ENCODE data around the gene RNF225. TPM values are rescaled to one million over a fixed set of nuclear protein-coding genes. Genes with fewer than 3 reads are reported as not detected.

The RNF225 gene
- total and polyA plus RNA-seq, 9 of the 15 experiments (the other 6 are each of a cell fraction or from before 2014, with no cell fraction given), result 0.33 TPM; not detected in 8

- TF ChIP-seq DACH1 (IDR thresholded peaks at IDR 0.05; ENCODE audit: partially characterized antibody) (peak; percentile 42), CCNT2 (IDR thresholded peaks at IDR 0.05; ENCODE audit: borderline replicate concordance, extremely low read depth, insufficient read length, low read depth, low read length) (peak; percentile 80), ZNF184 (CRISPR knock-in tag; IDR thresholded peaks at IDR 0.05) (no peak), L3MBTL2 (IDR thresholded peaks at IDR 0.05) (peak; percentile 93), RCOR1 (IDR thresholded peaks at IDR 0.05; ENCODE audit: borderline replicate concordance in 1 of 2, low read depth in 2 of 2, low read length in 2 of 2) (peak in 1 of 2 experiments; percentile 39; a peak in 1 of 4 replicates), ZNF444 (CRISPR knock-in tag; IDR thresholded peaks at IDR 0.05) (no peak), ZNF121 (CRISPR knock-in tag; conservative IDR thresholded peaks at IDR 0.05) (no peak), DMBX1 (CRISPR knock-in tag; IDR thresholded peaks at IDR 0.05; ENCODE audit: borderline replicate concordance) (peak; percentile 75; the same call in 1 of the 2 replicates), NRF1 (conservative IDR thresholded peaks at IDR 0.05 in 1 of 2, IDR thresholded peaks at IDR 0.05 in 1 of 2) (peak; percentile 87 to 89), HMGXB4 (CRISPR knock-in tag; IDR thresholded peaks at IDR 0.05) (peak; percentile 92; the same call in 1 of the 2 replicates), ZNF449 (CRISPR knock-in tag; IDR thresholded peaks at IDR 0.05) (no peak), MCM7 (IDR thresholded peaks at IDR 0.05) (no peak), ELK3 (CRISPR knock-in tag; IDR thresholded peaks at IDR 0.05) (no peak), E2F6 (IDR thresholded peaks at IDR 0.05; ENCODE audit: borderline replicate concordance in 1 of 2, extremely low read depth in 1 of 2, insufficient read depth in 1 of 2, insufficient read length in 1 of 2, low read depth in 1 of 2, low read length in 1 of 2, poor library complexity in 1 of 2, severe bottlenecking in 1 of 2) (peak; percentile 87 to 96), ATF4 (CRISPR knock-in tag; IDR thresholded peaks at IDR 0.05) (peak; percentile 2; the same call in 1 of the 2 replicates), RBM34 (IDR thresholded peaks at IDR 0.05; ENCODE audit: borderline replicate concordance, insufficient read depth, low read length) (0 out of 2 replicates have a peak, but pooled peaks have one; percentile 91), C11orf30 (IDR thresholded peaks at IDR 0.05; ENCODE audit: low read depth) (peak; percentile 95), MAX (CRISPR knock-in tag; IDR thresholded peaks at IDR 0.05) (peak; percentile 67; the same call in 1 of the 2 replicates), RUNX1 (IDR thresholded peaks at IDR 0.05; ENCODE audit: low read depth) (no peak), TCF7 (IDR thresholded peaks at IDR 0.05; ENCODE audit: borderline replicate concordance) (0 out of 2 replicates have a peak, but pooled peaks have one; percentile 60)
Measured at GRCh38 chr19:58380662-58381459, 14.6 kb upstream of the RNF225 start, which contains the start of gene ZNF837 (continued).
